ENCODE measurements around the gene CPTP. TPM values are rescaled to one million over a fixed set of nuclear protein-coding genes. Genes with fewer than 3 reads are reported as not detected.
A peak's percentile ranks its signal among the peaks of the same experiment; 100 is the strongest.

CPTP gene
- total and polyA plus RNA-seq, 2 of the 13 experiments (the other 11 are each of a cell fraction or from before 2014, with no cell fraction given) = 5.5 to 9.3 TPM

DNA sequence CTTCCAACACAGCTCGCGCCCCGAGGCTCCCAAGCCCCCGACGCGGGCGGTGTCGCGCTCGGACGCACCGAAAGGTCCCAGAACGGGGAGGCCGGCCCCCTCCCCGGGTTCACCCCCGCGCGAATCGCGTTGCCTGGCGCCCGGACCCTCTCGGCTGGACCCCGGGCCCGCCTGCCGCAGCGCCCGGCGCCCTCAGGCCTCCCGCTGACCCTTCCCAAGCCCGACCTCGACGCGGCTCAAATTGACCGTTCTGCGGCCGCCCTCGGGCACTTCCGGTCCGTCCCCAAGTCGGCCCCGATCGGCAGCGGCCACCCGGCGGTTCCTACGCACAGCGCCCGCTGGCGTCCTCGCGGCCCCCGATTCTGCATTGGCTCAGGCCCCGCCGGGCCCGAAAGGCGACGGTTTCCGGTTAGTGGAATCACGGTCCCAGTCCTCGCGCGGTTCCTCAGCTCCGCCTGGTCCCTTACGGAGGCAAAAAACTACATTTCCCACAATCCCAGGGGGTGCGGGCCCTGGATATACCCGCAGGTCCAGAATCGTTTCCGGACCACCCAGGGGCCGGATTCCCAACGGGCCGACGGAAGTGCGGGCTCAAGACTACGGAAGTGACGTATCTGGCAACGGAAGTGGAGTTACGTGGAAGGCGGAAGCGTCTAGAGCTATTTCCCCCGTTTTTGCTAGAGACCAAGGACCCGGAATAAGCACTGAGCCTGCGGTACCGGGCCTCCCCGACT, 50.5 kb downstream of the CPTP start, which contains the start of gene AURKAIP1 (continued):
- TF ChIP-seq, protein P1, sequence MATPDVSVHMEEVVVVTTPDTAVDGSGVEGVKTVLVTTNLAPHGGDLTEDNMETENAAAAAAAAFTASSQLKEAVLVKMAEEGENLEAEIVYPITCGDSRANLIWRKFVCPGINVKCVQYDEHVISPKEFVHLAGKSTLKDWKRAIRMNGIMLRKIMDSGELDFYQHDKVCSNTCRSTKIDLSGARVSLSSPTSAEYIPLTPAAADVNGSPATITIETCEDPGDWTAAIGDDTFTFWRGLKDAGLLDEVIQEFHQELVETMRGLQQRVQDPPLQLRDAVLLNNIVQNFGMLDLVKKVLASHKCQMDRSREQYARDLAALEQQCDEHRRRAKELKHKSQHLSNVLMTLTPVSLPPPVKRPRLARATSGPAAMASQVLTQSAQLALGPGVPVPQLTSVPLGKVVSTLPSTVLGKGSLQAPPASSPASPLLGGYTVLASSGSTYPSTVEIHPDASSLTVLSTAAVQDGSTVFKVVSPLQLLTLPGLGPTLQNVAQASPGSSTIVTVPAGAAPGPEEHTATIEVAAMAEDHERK (CRISPR knock-in tag; IDR thresholded peaks at IDR 0.05; ENCODE audit: low read depth) = no peak; the same call in 1 of the 2 replicates
- TF ChIP-seq ZNF350 (CRISPR knock-in tag; IDR thresholded peaks at IDR 0.05; ENCODE audit: borderline replicate concordance, low read depth) (peak; percentile 99), ISX (CRISPR knock-in tag; conservative IDR thresholded peaks at IDR 0.05) (no peak), STAT5B (CRISPR knock-in tag; IDR thresholded peaks at IDR 0.05) (peak; percentile 86; the same call in 1 of the 2 replicates), SP140L (CRISPR knock-in tag; IDR thresholded peaks at IDR 0.05; ENCODE audit: borderline replicate concordance) (no peak; the same call in 1 of the 2 replicates), NFIC (IDR thresholded peaks at IDR 0.05; ENCODE audit: low read length) (no peak), PITX1 (CRISPR knock-in tag; IDR thresholded peaks at IDR 0.05) (peak; percentile 85), ARNTL (CRISPR knock-in tag; IDR thresholded peaks at IDR 0.05) (peak; percentile 85), HNRNPL (IDR thresholded peaks at IDR 0.05; ENCODE audit: low read depth, low read length) (0 out of 2 replicates have a peak, but pooled peaks have one; percentile 57), SIX1 (CRISPR knock-in tag; IDR thresholded peaks at IDR 0.05; ENCODE audit: borderline replicate concordance) (peak; percentile 38; the same call in 1 of the 2 replicates), ZNF550 (CRISPR knock-in tag; IDR thresholded peaks at IDR 0.05; ENCODE audit: borderline replicate concordance) (peak; percentile 89; the same call in 1 of the 2 replicates), POLR2G (IDR thresholded peaks at IDR 0.05; ENCODE audit: low read depth, low read length) (peak; percentile 74), ZNF776 (CRISPR knock-in tag; IDR thresholded peaks at IDR 0.05) (no peak; the same call in 1 of the 2 replicates), FOXM1 (CRISPR knock-in tag; IDR thresholded peaks at IDR 0.05) (no peak), ZNF124 (CRISPR knock-in tag; IDR thresholded peaks at IDR 0.05) (peak; percentile 84; the same call in 1 of the 2 replicates), KLF13 (CRISPR knock-in tag; IDR thresholded peaks at IDR 0.05) (peak; percentile 64; the same call in 1 of the 2 replicates)
- TF ChIP-seq, protein P2, sequence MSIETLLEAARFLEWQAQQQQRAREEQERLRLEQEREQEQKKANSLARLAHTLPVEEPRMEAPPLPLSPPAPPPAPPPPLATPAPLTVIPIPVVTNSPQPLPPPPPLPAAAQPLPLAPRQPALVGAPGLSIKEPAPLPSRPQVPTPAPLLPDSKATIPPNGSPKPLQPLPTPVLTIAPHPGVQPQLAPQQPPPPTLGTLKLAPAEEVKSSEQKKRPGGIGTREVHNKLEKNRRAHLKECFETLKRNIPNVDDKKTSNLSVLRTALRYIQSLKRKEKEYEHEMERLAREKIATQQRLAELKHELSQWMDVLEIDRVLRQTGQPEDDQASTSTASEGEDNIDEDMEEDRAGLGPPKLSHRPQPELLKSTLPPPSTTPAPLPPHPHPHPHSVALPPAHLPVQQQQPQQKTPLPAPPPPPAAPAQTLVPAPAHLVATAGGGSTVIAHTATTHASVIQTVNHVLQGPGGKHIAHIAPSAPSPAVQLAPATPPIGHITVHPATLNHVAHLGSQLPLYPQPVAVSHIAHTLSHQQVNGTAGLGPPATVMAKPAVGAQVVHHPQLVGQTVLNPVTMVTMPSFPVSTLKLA (IDR thresholded peaks at IDR 0.05) = peak; percentile 41
- TF ChIP-seq, protein P3, sequence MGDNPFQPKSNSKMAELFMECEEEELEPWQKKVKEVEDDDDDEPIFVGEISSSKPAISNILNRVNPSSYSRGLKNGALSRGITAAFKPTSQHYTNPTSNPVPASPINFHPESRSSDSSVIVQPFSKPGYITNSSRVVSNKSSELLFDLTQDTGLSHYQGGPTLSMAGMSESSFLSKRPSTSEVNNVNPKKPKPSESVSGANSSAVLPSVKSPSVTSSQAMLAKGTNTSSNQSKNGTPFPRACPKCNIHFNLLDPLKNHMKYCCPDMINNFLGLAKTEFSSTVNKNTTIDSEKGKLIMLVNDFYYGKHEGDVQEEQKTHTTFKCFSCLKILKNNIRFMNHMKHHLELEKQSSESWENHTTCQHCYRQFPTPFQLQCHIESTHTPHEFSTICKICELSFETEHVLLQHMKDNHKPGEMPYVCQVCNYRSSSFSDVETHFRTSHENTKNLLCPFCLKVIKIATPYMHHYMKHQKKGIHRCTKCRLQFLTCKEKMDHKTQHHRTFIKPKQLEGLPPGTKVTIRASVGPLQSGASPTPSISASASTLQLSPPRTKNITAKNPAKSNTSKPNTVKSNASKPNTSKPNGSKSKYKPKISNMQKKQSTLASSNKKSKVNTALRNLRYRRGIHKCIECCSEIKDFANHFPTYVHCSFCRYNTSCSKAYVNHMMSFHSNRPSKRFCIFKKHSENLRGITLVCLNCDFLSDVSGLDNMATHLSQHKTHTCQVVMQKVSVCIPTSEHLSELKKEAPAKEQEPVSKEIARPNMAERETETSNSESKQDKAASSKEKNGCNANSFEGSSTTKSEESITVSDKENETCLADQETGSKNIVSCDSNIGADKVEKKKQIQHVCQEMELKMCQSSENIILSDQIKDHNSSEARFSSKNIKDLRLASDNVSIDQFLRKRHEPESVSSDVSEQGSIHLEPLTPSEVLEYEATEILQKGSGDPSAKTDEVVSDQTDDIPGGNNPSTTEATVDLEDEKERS (CRISPR knock-in tag; IDR thresholded peaks at IDR 0.05) = no peak
- TF ChIP-seq, protein P4, sequence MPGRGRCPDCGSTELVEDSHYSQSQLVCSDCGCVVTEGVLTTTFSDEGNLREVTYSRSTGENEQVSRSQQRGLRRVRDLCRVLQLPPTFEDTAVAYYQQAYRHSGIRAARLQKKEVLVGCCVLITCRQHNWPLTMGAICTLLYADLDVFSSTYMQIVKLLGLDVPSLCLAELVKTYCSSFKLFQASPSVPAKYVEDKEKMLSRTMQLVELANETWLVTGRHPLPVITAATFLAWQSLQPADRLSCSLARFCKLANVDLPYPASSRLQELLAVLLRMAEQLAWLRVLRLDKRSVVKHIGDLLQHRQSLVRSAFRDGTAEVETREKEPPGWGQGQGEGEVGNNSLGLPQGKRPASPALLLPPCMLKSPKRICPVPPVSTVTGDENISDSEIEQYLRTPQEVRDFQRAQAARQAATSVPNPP (CRISPR knock-in tag; IDR thresholded peaks at IDR 0.05) = peak; percentile 72
- TF ChIP-seq, protein P5, sequence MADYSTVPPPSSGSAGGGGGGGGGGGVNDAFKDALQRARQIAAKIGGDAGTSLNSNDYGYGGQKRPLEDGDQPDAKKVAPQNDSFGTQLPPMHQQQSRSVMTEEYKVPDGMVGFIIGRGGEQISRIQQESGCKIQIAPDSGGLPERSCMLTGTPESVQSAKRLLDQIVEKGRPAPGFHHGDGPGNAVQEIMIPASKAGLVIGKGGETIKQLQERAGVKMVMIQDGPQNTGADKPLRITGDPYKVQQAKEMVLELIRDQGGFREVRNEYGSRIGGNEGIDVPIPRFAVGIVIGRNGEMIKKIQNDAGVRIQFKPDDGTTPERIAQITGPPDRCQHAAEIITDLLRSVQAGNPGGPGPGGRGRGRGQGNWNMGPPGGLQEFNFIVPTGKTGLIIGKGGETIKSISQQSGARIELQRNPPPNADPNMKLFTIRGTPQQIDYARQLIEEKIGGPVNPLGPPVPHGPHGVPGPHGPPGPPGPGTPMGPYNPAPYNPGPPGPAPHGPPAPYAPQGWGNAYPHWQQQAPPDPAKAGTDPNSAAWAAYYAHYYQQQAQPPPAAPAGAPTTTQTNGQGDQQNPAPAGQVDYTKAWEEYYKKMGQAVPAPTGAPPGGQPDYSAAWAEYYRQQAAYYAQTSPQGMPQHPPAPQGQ (CRISPR knock-in tag; IDR thresholded peaks at IDR 0.05; ENCODE audit: borderline replicate concordance) = 0 out of 2 replicates have a peak, but pooled peaks have one; percentile 15
